Panc1 (cell line): ENCODE results near the gene TLE3. TPM values are rescaled to one million over a fixed set of nuclear protein-coding genes. Genes with fewer than 3 reads are reported as not detected.

Experiments
- ATAC-seq: fragments of 200-7000 bp; cut with Tn5 transposase; 2 replicates; pipeline ENCODE4 v1.9.1; 2020; ENCODE audit warnings: mild to moderate bottlenecking, moderate library complexity
- BruUV-seq: library from RNA; stranded (reverse); fragments of 400-500 nt; replicated peaks from 2 replicates; lab custom pipeline; 2021; lab: Mats Ljungman, UMichigan
- CTCF ChIA-PET: fragments of 300-600 bp; sonication (Branson Sonifier 250); formaldehyde crosslinking; loops from one replicate; lab custom pipeline; 2022; ENCODE audit warnings: antibody characterized with exemption; lab: Charles Lee
- POLR2A ChIA-PET: fragments of 300-600 bp; sonication (Branson Sonifier 250); formaldehyde crosslinking; loops from one replicate; lab custom pipeline; 2022; ENCODE audit warnings: antibody characterized with exemption; lab: Charles Lee
- DNase-seq: peaks from one replicate; pipeline ENCODE4 v3.0.0-alpha.2; 2010; ENCODE audit warnings: low read depth, low spot score
- H3K27ac ChIP-seq: 2 replicates; pipeline ENCODE4 v1.5.1; 2011; ENCODE audit warnings: mild to moderate bottlenecking, low read length, inconsistent platforms
- H3K27me3 ChIP-seq: fragments of 200-500 bp; sonication (Bioruptor generic); 2 replicates; pipeline ENCODE4 v1.6.0; 2014; ENCODE audit warnings: low read length, inconsistent platforms; ENCODE audit not compliant: control insufficient read depth, insufficient read depth
- H3K36me3 ChIP-seq: fragments of 200-500 bp; sonication (Bioruptor generic); 2 replicates; pipeline ENCODE4 v1.5.1; 2014; ENCODE audit warnings: inconsistent platforms, mild to moderate bottlenecking, low read length, moderate library complexity; ENCODE audit not compliant: control insufficient read depth, insufficient read depth
- H3K4me1 ChIP-seq: 2 replicates; pipeline ENCODE4 v1.5.1; 2011; ENCODE audit warnings: inconsistent platforms, mild to moderate bottlenecking, low read length, moderate library complexity; ENCODE audit not compliant: control insufficient read depth, insufficient read depth
- H3K4me3 ChIP-seq, 2 experiments: 2 replicates each; pipeline ENCODE4 v1.5.1; 2011 to 2012; ENCODE audit warnings: low read depth in 2 of 2, low read length in 2 of 2, mild to moderate bottlenecking in 2 of 2, inconsistent platforms in 1 of 2, moderate library complexity in 1 of 2
- H3K9me3 ChIP-seq: fragments of 200-500 bp; sonication (Bioruptor generic); 2 replicates; pipeline ENCODE4 v1.5.1; 2014; ENCODE audit warnings: low read depth, mild to moderate bottlenecking, inconsistent platforms, low read length, moderate library complexity; ENCODE audit not compliant: control insufficient read depth, insufficient read depth
- CTCF ChIP-seq: fragments of 450-650 bp; IDR thresholded peaks from 2 replicates; pipeline ENCODE4 v1.5.1; 2017; ENCODE audit warnings: mild to moderate bottlenecking
- POLR2AphosphoS5 ChIP-seq: IDR thresholded peaks from 2 replicates; pipeline ENCODE4 v1.6.1; 2012; ENCODE audit warnings: mild to moderate bottlenecking, low read depth, low read length, moderate library complexity
- REST ChIP-seq, 2 experiments: IDR thresholded peaks; 2 replicates each; pipeline ENCODE4 v1.6.1; 2011 to 2012; ENCODE audit warnings: low read depth in 2 of 2, control low read depth in 1 of 2, low read length in 1 of 2, mild to moderate bottlenecking in 1 of 2, moderate library complexity in 1 of 2; ENCODE audit not compliant: insufficient read depth in 1 of 2
- SIN3A ChIP-seq: IDR thresholded peaks from 2 replicates; pipeline ENCODE4 v1.6.1; 2012; ENCODE audit warnings: low read depth, mild to moderate bottlenecking, low read length, moderate library complexity, borderline replicate concordance; ENCODE audit not compliant: insufficient read depth
- TCF7L2 ChIP-seq: IDR thresholded peaks from 2 replicates; pipeline ENCODE4 v1.6.1; 2011; ENCODE audit warnings: mild to moderate bottlenecking, low read depth, low read length, inconsistent platforms
- in situ Hi-C: cut with HindIII; loops from 2 replicates; pipeline ENCODE4 v1.10.0; 2016; ENCODE audit warnings: low sequenced_read_pairs, low pct_unique_long_range_greater_than_20kb
- intact Hi-C: fragments of 100-400 bp; cut with micrococcal nuclease; formaldehyde crosslinking; loops from one replicate; pipeline ENCODE4 v1.10.0; 2022; ENCODE audit not compliant: unreplicated experiment
- total RNA-seq: library from RNA; stranded (reverse); gene quantifications from one replicate; pipeline ENCODE4 v1.2.1, GENCODE V29; 2021; ENCODE audit not compliant: unreplicated experiment

The TLE3 gene
- total RNA-seq, 1 experiment from 2014 or later, result 132 TPM

GRCh38 chr15:70053001-70053715 lies 44.6 kb downstream of the TLE3 start:
- H3K27ac ChIP-seq, result no peak overlapping the region
- no peak for DNase-seq
- ChIA-PET CTCF (no interaction called here), POLR2A (no interaction called here)
- in situ Hi-C loops (no loop called here), intact Hi-C loops (no loop called here)
- no peaks in the 10 kb centered on the region for H3K9me3 ChIP-seq
- ATAC-seq, result no peak
- no TSS peak for BruUV-seq
- no peaks in the 10 kb centered on the region for H3K27me3 ChIP-seq
- peaks cover 3% of the 10 kb centered on the region; the same call in 1 of the 2 replicates for H3K4me1 ChIP-seq
- H3K4me3 ChIP-seq, result no peak overlapping the region
- peaks cover 20% of the 10 kb centered on the region for H3K36me3 ChIP-seq
- no peak for TF ChIP-seq SIN3A
- no peak for TF ChIP-seq POLR2AphosphoS5
- no peak for TF ChIP-seq TCF7L2
- no peak for TF ChIP-seq CTCF
- TF ChIP-seq REST (IDR thresholded peaks at IDR 0.05; ENCODE audit: insufficient read depth in 1 of 2, low read depth in 2 of 2, low read length in 1 of 2), result no peak

- Histone ChIP-seq H3K27ac (no peak overlapping the region), H3K4me3 (no peak overlapping the region), H3K27me3 (no peaks in the 10 kb centered on the region), H3K4me1 (peaks cover 3% of the 10 kb centered on the region; the same call in 1 of the 2 replicates), H3K9me3 (no peaks in the 10 kb centered on the region), H3K36me3 (peaks cover 20% of the 10 kb centered on the region)
- ChIA-PET POLR2A (no interaction called here), CTCF (no interaction called here)
- no peak for DNase-seq
- ATAC-seq, result no peak
- intact Hi-C loops, result no loop called here
- BruUV-seq, result no TSS peak
- in situ Hi-C loops, result no loop called here
- TF ChIP-seq TCF7L2, result no peak
Measured at GRCh38 chr15:70051948-70052633, 45.6 kb downstream of the TLE3 start.

- peaks cover 3% of the 10 kb centered on the region; the same call in 1 of the 2 replicates for H3K4me1 ChIP-seq
- no peaks in the 10 kb centered on the region for H3K27me3 ChIP-seq
- TF ChIP-seq POLR2AphosphoS5, result no peak
- no peak for TF ChIP-seq TCF7L2
- TF ChIP-seq CTCF, result no peak
- no peak for TF ChIP-seq SIN3A
- no peak for TF ChIP-seq REST (IDR thresholded peaks at IDR 0.05; ENCODE audit: insufficient read depth in 1 of 2, low read depth in 2 of 2, low read length in 1 of 2)
- in situ Hi-C loops, result no loop called here
- H3K36me3 ChIP-seq, result peaks cover 20% of the 10 kb centered on the region
- ChIA-PET POLR2A (no interaction called here), CTCF (no interaction called here)
- H3K27ac ChIP-seq, result no peak overlapping the region
- no peaks in the 10 kb centered on the region for H3K9me3 ChIP-seq
- ATAC-seq, result no peak
- DNase-seq, result no peak
- intact Hi-C loops, result no loop called here
- no TSS peak for BruUV-seq
- H3K4me3 ChIP-seq, result no peak overlapping the region
Measured at GRCh38 chr15:70050970-70051369, 46.7 kb downstream of the TLE3 start.
